WTC11 (cell line): ENCODE results near the gene AKT3. TPM values are rescaled to one million over a fixed set of nuclear protein-coding genes. Genes with fewer than 3 reads are reported as not detected.

Experiments
- ATAC-seq: fragments of 200-7000 bp; cut with Tn5 transposase; 2 replicates; pipeline ENCODE4 v1.10.0; 2021; ENCODE audit warnings: mild to moderate bottlenecking, moderate library complexity
- CTCF ChIA-PET: fragments of 300-600 bp; sonication (Branson Sonifier 250); formaldehyde crosslinking; loops from one replicate; lab custom pipeline; 2021; ENCODE audit warnings: antibody characterized with exemption; lab: Charles Lee
- POLR2A ChIA-PET: fragments of 350-600 bp; sonication (Branson Sonifier 250); formaldehyde crosslinking; loops from one replicate; lab custom pipeline; 2021; ENCODE audit warnings: antibody characterized with exemption; lab: Charles Lee
- DNase-seq: peaks from one replicate; pipeline ENCODE4 v3.0.0; 2021; ENCODE audit warnings: low spot score
- H3K27ac Mint-ChIP-seq: 2 replicates; pipeline ENCODE4 v1.8.0; 2021; ENCODE audit warnings: mixed read lengths
- H3K27me3 Mint-ChIP-seq: 2 replicates; pipeline ENCODE4 v1.8.0; 2021; ENCODE audit warnings: low read depth, mild to moderate bottlenecking, moderate library complexity, mixed read lengths
- H3K36me3 Mint-ChIP-seq: 2 replicates; pipeline ENCODE4 v1.8.0; 2021; ENCODE audit warnings: mixed read lengths
- H3K4me1 Mint-ChIP-seq: 2 replicates; pipeline ENCODE4 v1.8.0; 2022; ENCODE audit warnings: mixed read lengths
- H3K4me3 Mint-ChIP-seq: 2 replicates; pipeline ENCODE4 v1.8.0; 2021; ENCODE audit warnings: mild to moderate bottlenecking, moderate library complexity, mixed read lengths
- H3K9me3 Mint-ChIP-seq: 2 replicates; pipeline ENCODE4 v1.8.0; 2021; ENCODE audit warnings: mixed read lengths
- AFF4 ChIP-seq: sonication (generic); formaldehyde crosslinking; IDR thresholded peaks from 2 replicates; pipeline ENCODE4 v1.8.1; 2023; ENCODE audit warnings: mild to moderate bottlenecking, missing genetic modification reagents, borderline replicate concordance
- ARID4B ChIP-seq: sonication (generic); formaldehyde crosslinking; IDR thresholded peaks from 2 replicates; pipeline ENCODE4 v1.8.0; 2023; ENCODE audit warnings: missing genetic modification reagents, mild to moderate bottlenecking, borderline replicate concordance
- ATF3 ChIP-seq: sonication (generic); formaldehyde crosslinking; conservative IDR thresholded peaks from 2 replicates; pipeline ENCODE4 v1.8.1; 2022; ENCODE audit warnings: mild to moderate bottlenecking, missing genetic modification reagents
- CBFB ChIP-seq: sonication (generic); formaldehyde crosslinking; IDR thresholded peaks from 2 replicates; pipeline ENCODE4 v1.8.1; 2022; ENCODE audit warnings: mild to moderate bottlenecking, low read depth, missing genetic modification reagents
- CREM ChIP-seq: sonication (generic); formaldehyde crosslinking; IDR thresholded peaks from 2 replicates; pipeline ENCODE4 v1.8.1; 2022; ENCODE audit warnings: mild to moderate bottlenecking, missing genetic modification reagents, moderate library complexity
- ESRRA ChIP-seq: sonication (generic); formaldehyde crosslinking; IDR thresholded peaks from 2 replicates; pipeline ENCODE4 v1.8.1; 2022; ENCODE audit warnings: mild to moderate bottlenecking, missing genetic modification reagents, borderline replicate concordance
- FOXK1 ChIP-seq: sonication (generic); formaldehyde crosslinking; IDR thresholded peaks from 2 replicates; pipeline ENCODE4 v1.8.0; 2022; ENCODE audit warnings: mild to moderate bottlenecking, moderate library complexity, missing genetic modification reagents
- GRHL2 ChIP-seq: fragments of 250-450 bp; sonication (Bioruptor Pico); IDR thresholded peaks from 2 replicates; pipeline ENCODE4 v1.8.0; 2022; ENCODE audit warnings: mild to moderate bottlenecking, moderate library complexity; ENCODE audit not compliant: insufficient replicate concordance, severe bottlenecking
- GTF2I ChIP-seq: fragments of 250-450 bp; sonication (Bioruptor Pico); conservative IDR thresholded peaks from 2 replicates; pipeline ENCODE4 v1.4.0; 2021; ENCODE audit warnings: mild to moderate bottlenecking
- IRF2 ChIP-seq: sonication (generic); formaldehyde crosslinking; IDR thresholded peaks from 2 replicates; pipeline ENCODE4 v1.8.0; 2022; ENCODE audit warnings: low read depth, missing genetic modification reagents, borderline replicate concordance
- NR1H2 ChIP-seq: sonication (generic); formaldehyde crosslinking; IDR thresholded peaks from 2 replicates; pipeline ENCODE4 v1.9.0; 2021; ENCODE audit warnings: mild to moderate bottlenecking, moderate library complexity, missing genetic modification reagents
- NR2C2 ChIP-seq: sonication (generic); formaldehyde crosslinking; IDR thresholded peaks from 2 replicates; pipeline ENCODE4 v1.8.0; 2022; ENCODE audit warnings: mild to moderate bottlenecking, missing genetic modification reagents
- NR3C1 ChIP-seq: sonication (generic); formaldehyde crosslinking; conservative IDR thresholded peaks from 2 replicates; pipeline ENCODE4 v1.8.1; 2023; ENCODE audit warnings: low read depth, mild to moderate bottlenecking, missing genetic modification reagents
- TEAD1 ChIP-seq: sonication (generic); formaldehyde crosslinking; IDR thresholded peaks from 2 replicates; pipeline ENCODE4 v1.8.0; 2022; ENCODE audit warnings: mild to moderate bottlenecking, missing genetic modification reagents
- ZBTB21 ChIP-seq: sonication (generic); formaldehyde crosslinking; IDR thresholded peaks from 2 replicates; pipeline ENCODE4 v1.8.1; 2023; ENCODE audit warnings: mild to moderate bottlenecking, missing genetic modification reagents, borderline replicate concordance
- ZNF121 ChIP-seq: sonication (generic); formaldehyde crosslinking; IDR thresholded peaks from 2 replicates; pipeline ENCODE4 v1.8.0; 2023; ENCODE audit warnings: missing genetic modification reagents
- ZNF232 ChIP-seq: sonication (generic); formaldehyde crosslinking; IDR thresholded peaks from 2 replicates; pipeline ENCODE4 v1.8.0; 2022; ENCODE audit warnings: mild to moderate bottlenecking, missing genetic modification reagents
- ZNF263 ChIP-seq: sonication (generic); formaldehyde crosslinking; IDR thresholded peaks from 2 replicates; pipeline ENCODE4 v1.8.1; 2022; ENCODE audit warnings: low read depth, mild to moderate bottlenecking, moderate library complexity, missing genetic modification reagents
- ZNF317 ChIP-seq: sonication (generic); formaldehyde crosslinking; IDR thresholded peaks from 2 replicates; pipeline ENCODE4 v1.8.1; 2023; ENCODE audit warnings: low read depth, mild to moderate bottlenecking, moderate library complexity, missing genetic modification reagents, borderline replicate concordance
- ZNF532 ChIP-seq: fragments of 250-450 bp; sonication (Bioruptor Pico); IDR thresholded peaks from 2 replicates; pipeline ENCODE4 v1.9.0; 2021; ENCODE audit warnings: mild to moderate bottlenecking, borderline replicate concordance
- total RNA-seq: library from RNA; stranded (reverse); gene quantifications from 3 replicates; pipeline ENCODE4 v1.2.3, GENCODE V29; 2021
- TF ChIP-seq, protein P1 (sequence below): sonication (generic); formaldehyde crosslinking; IDR thresholded peaks from 2 replicates; pipeline ENCODE4 v1.8.0; 2023; ENCODE audit warnings: missing genetic modification reagents
- TF ChIP-seq, protein P2 (sequence below): sonication (generic); formaldehyde crosslinking; IDR thresholded peaks from 2 replicates; pipeline ENCODE4 v1.8.1; 2023; ENCODE audit warnings: mild to moderate bottlenecking, missing genetic modification reagents, moderate library complexity

AKT3 gene
- total RNA-seq, 1 experiment from 2014 or later, result 38.5 TPM

DNA sequence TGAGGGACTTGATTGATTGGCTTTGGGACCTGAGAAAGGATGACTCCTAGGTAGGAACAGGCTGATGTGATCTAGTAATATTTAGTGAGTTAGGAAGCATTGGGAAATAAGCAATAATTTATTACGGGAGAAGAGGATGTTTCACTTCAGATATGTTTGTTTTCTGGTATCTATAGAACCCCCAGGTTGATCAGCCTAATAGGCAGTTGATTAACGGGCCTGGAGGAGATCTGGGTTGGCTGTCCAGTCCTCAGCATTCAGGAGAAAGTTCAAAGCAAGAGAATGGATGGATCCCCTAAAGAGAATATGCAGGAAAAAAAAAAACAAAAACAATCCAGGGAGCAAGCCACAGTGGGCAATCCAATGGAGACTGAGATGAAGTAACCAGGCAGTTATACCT lies 48.2 kb upstream of the AKT3 start (continued):
- TF ChIP-seq ZNF532, result no peak
- no peak for TF ChIP-seq CREM
- no peak for TF ChIP-seq ARID4B (CRISPR knock-in tag)
- no peak for TF ChIP-seq ZBTB21 (CRISPR knock-in tag)
- no peak for TF ChIP-seq ATF3

DNA sequence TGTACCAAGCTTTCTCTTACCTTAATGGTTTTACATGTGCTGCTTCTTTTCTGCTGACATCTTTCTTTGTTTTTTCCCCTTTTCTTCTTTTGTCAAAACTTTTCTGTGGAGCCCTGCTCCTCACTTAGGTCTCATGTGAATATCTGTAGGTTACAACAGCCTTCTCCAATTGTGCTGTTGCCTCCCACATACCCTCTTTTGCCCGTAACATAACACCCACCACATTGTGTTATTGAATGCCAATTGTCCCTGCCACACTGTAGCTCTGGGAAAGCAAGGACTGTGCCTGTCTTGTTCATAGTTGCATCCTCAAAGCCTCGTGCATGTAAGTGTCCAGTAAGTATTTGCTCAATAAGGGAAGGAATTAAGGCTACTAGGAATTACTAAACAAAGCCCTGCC lies 46.3 kb upstream of the AKT3 start:
- ChIA-PET POLR2A (interaction anchor here (0.5 to 0.6 kb wide), 2 partner anchors 13 to 113 kb away, joined by 3 to 7 read pairs; no protein-coding TSS in a partner anchor), CTCF (no interaction called here)
- ATAC-seq (no peak), DNase-seq (no peak)
- Mint-ChIP-seq H3K4me1 (peaks cover 4% of the 10 kb centered on the region; the same call in 1 of the 2 replicates), H3K9me3 (no peaks in the 10 kb centered on the region), H3K27ac (no peak overlapping the region), H3K27me3 (no peaks in the 10 kb centered on the region), H3K36me3 (no peaks in the 10 kb centered on the region), H3K4me3 (no peak overlapping the region)
- TF ChIP-seq, protein P1, sequence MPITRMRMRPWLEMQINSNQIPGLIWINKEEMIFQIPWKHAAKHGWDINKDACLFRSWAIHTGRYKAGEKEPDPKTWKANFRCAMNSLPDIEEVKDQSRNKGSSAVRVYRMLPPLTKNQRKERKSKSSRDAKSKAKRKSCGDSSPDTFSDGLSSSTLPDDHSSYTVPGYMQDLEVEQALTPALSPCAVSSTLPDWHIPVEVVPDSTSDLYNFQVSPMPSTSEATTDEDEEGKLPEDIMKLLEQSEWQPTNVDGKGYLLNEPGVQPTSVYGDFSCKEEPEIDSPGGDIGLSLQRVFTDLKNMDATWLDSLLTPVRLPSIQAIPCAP (CRISPR knock-in tag), result no peak
- TF ChIP-seq AFF4, result no peak
- TF ChIP-seq ZNF317 (CRISPR knock-in tag), result no peak
- TF ChIP-seq NR1H2, result no peak
- TF ChIP-seq ZNF263 (CRISPR knock-in tag), result no peak
- no peak for TF ChIP-seq TEAD1 (CRISPR knock-in tag)
- TF ChIP-seq ESRRA (CRISPR knock-in tag), result no peak
- TF ChIP-seq FOXK1 (CRISPR knock-in tag), result no peak
- no peak for TF ChIP-seq NR3C1
- TF ChIP-seq IRF2 (CRISPR knock-in tag), result no peak
- no peak for TF ChIP-seq ZNF232
- no peak for TF ChIP-seq NR2C2 (CRISPR knock-in tag)
- TF ChIP-seq CBFB (CRISPR knock-in tag), result no peak
- no peak for TF ChIP-seq ZNF121 (CRISPR knock-in tag)
- TF ChIP-seq, protein P2, sequence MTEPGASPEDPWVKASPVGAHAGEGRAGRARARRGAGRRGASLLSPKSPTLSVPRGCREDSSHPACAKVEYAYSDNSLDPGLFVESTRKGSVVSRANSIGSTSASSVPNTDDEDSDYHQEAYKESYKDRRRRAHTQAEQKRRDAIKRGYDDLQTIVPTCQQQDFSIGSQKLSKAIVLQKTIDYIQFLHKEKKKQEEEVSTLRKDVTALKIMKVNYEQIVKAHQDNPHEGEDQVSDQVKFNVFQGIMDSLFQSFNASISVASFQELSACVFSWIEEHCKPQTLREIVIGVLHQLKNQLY (CRISPR knock-in tag), result no peak
- TF ChIP-seq GRHL2 (CRISPR knock-in tag), result no peak
- no peak for TF ChIP-seq GTF2I (CRISPR knock-in tag)
